Mesendoderm (in vitro differentiated cells): ENCODE data around the gene BABAM2.

Source experiments
- DNase-seq: peaks from one replicate; pipeline ENCODE4 v3.0.0; 2013
- H2AK5ac ChIP-seq: 2 replicates; pipeline ENCODE4 v1.6.1; 2013; ENCODE audit warnings: low read length, inconsistent platforms
- H2BK120ac ChIP-seq: 2 replicates; pipeline ENCODE4 v1.6.1; 2013; ENCODE audit warnings: low read depth, mild to moderate bottlenecking, low read length, moderate library complexity, mixed read lengths
- H2BK15ac ChIP-seq: replicated peaks from 2 replicates; pipeline ENCODE4 v1.6.1; 2013; ENCODE audit warnings: low read depth, mild to moderate bottlenecking, moderate library complexity
- H2BK5ac ChIP-seq: 2 replicates; pipeline ENCODE4 v1.6.1; 2013; ENCODE audit warnings: low read length, inconsistent platforms
- H3K18ac ChIP-seq: 2 replicates; pipeline ENCODE4 v1.6.1; 2013; ENCODE audit warnings: mild to moderate bottlenecking, low read length, mixed read lengths
- H3K23ac ChIP-seq: one replicate; pipeline ENCODE4 v1.6.1; 2013; ENCODE audit warnings: low read length
- H3K27ac ChIP-seq: 2 replicates; pipeline ENCODE4 v1.5.1; 2013; ENCODE audit warnings: low read depth, mild to moderate bottlenecking, inconsistent platforms, low read length, moderate library complexity
- H3K27me3 ChIP-seq: 2 replicates; pipeline ENCODE4 v1.6.1; 2013; ENCODE audit warnings: low read length, control low read depth, mild to moderate bottlenecking, inconsistent platforms; ENCODE audit not compliant: insufficient read depth, poor library complexity
- H3K36me3 ChIP-seq: 2 replicates; pipeline ENCODE4 v1.6.1; 2013; ENCODE audit warnings: low read length, inconsistent platforms; ENCODE audit not compliant: control insufficient read depth, insufficient read depth
- H3K4ac ChIP-seq: one replicate; pipeline ENCODE4 v1.6.1; 2013; ENCODE audit warnings: low read depth, mild to moderate bottlenecking, low read length, moderate library complexity
- H3K4me1 ChIP-seq: 2 replicates; pipeline ENCODE4 v1.6.1; 2013; ENCODE audit warnings: low read depth, low read length, inconsistent platforms; ENCODE audit not compliant: control insufficient read depth
- H3K4me2 ChIP-seq: 2 replicates; pipeline ENCODE4 v1.6.1; 2013; ENCODE audit warnings: low read length
- H3K4me3 ChIP-seq: 2 replicates; pipeline ENCODE4 v1.5.1; 2013; ENCODE audit warnings: mild to moderate bottlenecking, low read length
- H3K56ac ChIP-seq: one replicate; pipeline ENCODE4 v1.6.1; 2013; ENCODE audit warnings: low read length
- H3K79me1 ChIP-seq: 2 replicates; pipeline ENCODE4 v1.6.1; 2013; ENCODE audit warnings: low read length, inconsistent platforms
- H3K79me2 ChIP-seq: 2 replicates; pipeline ENCODE4 v1.6.1; 2013; ENCODE audit warnings: mild to moderate bottlenecking, low read length; ENCODE audit not compliant: control insufficient read depth, insufficient read depth
- H3K9ac ChIP-seq: 2 replicates; pipeline ENCODE4 v1.6.1; 2013; ENCODE audit warnings: low read length, inconsistent platforms
- H4K5ac ChIP-seq: one replicate; pipeline ENCODE4 v1.6.1; 2013; ENCODE audit warnings: low read length
- H4K8ac ChIP-seq: one replicate; pipeline ENCODE4 v1.6.1; 2013; ENCODE audit warnings: low read depth, mild to moderate bottlenecking, control low read depth, low read length, moderate library complexity
- WGBS: extraction: QIAGEN DNeasy Blood & Tissue Kit; methylation state at CpG from one replicate; pipeline ENCODE4 v1.1.7; 2013; ENCODE audit warnings: low lambda C conversion rate, missing lambda C conversion rate; ENCODE audit not compliant: insufficient coverage; ENCODE audit errors: extremely low coverage; 5-methylcytosine and 5-hydroxymethylcytosine counted together

The BABAM2 gene

DNA sequence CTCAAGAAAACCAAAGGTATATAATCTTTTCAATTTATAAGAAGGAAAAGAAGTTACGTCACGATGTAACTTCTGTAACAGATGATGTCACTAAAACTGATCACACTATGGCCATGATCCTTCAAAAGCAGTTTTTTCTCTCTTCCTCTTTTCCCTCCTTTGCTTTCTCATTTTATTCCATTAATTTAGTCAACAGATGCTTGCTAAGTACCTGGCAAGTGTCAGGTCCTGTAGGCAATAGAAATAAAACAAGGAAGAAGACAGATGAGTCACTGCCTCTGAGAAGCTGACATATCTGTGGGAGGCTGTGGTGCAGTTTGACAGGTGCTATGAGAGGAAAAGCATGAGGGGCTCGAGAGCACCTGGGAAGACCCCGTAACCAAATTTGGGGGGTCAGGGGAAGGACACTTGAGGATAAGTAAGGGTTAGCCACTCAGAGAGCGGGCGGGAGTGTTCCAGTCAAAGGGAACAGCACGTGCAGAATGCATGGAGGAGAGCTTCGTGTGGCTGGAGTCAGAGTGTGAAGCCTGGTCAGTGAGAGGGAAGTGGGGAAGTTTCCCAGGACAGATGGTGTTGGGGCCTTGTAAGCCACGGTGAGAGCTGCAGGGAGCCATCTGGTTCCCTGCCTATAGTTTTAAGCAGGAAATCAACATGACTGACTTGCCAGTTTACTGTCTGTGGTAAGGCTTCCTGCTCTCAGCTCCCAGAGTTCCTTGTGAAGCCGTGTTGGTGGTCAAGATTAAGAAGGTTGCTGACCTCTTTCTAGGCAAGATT is 303.3 kb downstream of the BABAM2 start:
- no peak overlapping the region for H4K5ac ChIP-seq
- H3K27ac ChIP-seq, result no peak overlapping the region
- no peaks in the 10 kb centered on the region for H3K79me2 ChIP-seq
- H3K4ac ChIP-seq, result no peak overlapping the region
- no peak overlapping the region for H3K18ac ChIP-seq
- WGBS, result no CpG with 5 or more reads among the region's 10 CpGs
- no peaks in the 10 kb centered on the region for H3K79me1 ChIP-seq
- H2BK15ac ChIP-seq, result no peak overlapping the region
- no peak overlapping the region for H4K8ac ChIP-seq
- DNase-seq, result peak; percentile 40
- no peaks in the 10 kb centered on the region for H3K27me3 ChIP-seq
- H3K4me3 ChIP-seq, result no peak overlapping the region
- no peaks in the 10 kb centered on the region for H3K4me1 ChIP-seq
- H2AK5ac ChIP-seq, result no peak overlapping the region
- no peak overlapping the region for H2BK120ac ChIP-seq
- no peak overlapping the region for H3K56ac ChIP-seq
- no peak overlapping the region for H2BK5ac ChIP-seq
- no peaks in the 10 kb centered on the region for H3K36me3 ChIP-seq
- H3K9ac ChIP-seq, result no peak overlapping the region
- H3K23ac ChIP-seq, result no peak overlapping the region
- no peak overlapping the region for H3K4me2 ChIP-seq

DNA sequence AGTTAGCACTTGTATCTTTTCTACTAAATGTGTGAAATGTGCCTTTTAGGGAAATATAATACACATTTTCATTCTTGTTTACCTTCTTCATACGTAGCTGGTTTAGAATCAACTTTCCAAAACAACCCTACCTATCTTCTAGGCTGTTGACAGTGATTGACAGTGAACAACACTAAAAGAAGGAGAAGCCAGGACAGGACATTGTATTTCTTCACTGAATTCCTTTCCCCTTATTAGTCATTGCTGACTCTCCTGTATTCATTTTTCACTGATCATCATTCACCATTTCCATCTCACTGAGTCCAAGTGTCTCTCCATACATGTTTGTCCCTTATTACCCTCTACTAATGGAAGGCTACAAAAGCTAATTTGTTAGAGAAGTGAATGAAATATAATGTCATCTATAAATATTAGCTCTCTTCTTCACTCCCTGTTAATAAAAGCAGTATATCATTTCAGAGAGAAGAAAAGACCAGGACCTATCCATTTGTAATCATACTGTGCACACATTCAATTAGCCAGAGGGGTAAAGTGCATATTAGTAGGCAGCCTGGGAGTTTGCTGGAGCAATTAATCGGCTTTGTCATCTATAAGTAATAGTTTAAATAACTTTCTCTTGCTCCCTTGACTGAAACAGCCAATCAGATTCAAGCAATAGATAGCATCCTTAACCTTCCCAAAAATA is 309.6 kb downstream of the BABAM2 start:
- no peak overlapping the region for H3K23ac ChIP-seq
- H2BK5ac ChIP-seq, result no peak overlapping the region
- no peak overlapping the region for H4K8ac ChIP-seq
- H3K4me3 ChIP-seq, result no peak overlapping the region
- no peak overlapping the region for H3K4ac ChIP-seq
- H2AK5ac ChIP-seq, result no peak overlapping the region
- no peak overlapping the region for H3K9ac ChIP-seq
- no CpG with 5 or more reads among the region's 2 CpGs for WGBS
- H3K27ac ChIP-seq, result no peak overlapping the region
- no peaks in the 10 kb centered on the region for H3K36me3 ChIP-seq
- H3K79me1 ChIP-seq, result no peaks in the 10 kb centered on the region
- no peak overlapping the region for H3K56ac ChIP-seq
- no peak for DNase-seq
- H3K4me2 ChIP-seq, result no peak overlapping the region
- no peak overlapping the region for H3K18ac ChIP-seq
- H3K79me2 ChIP-seq, result no peaks in the 10 kb centered on the region
- H4K5ac ChIP-seq, result no peak overlapping the region
- no peaks in the 10 kb centered on the region for H3K27me3 ChIP-seq
- H3K4me1 ChIP-seq, result no peaks in the 10 kb centered on the region
- no peak overlapping the region for H2BK15ac ChIP-seq
- H2BK120ac ChIP-seq, result no peak overlapping the region

DNA sequence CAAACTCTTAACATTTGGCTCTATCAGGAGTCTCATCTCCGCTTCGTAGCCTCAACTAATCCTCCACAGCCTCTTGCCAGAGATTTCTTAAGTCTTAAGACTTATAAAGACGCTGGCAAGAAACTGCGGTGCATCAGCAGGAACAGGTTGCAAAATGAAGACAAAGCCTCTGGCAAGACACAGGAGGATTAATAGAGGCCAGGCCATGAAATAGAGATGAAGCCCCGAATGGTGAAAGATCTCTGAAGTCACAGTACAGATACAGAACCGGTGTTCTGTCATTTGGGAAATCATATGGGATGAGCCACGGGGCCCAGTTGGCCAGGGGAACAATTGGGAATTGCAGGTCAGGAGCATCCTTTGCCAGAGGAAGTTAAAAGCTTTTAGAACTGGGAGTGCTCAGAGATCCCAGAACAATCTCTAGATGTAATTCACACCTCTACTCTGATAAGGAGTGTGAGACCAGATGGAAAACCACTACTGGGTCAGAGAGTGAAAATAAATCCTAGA is 311.2 kb downstream of the BABAM2 start:
- no peaks in the 10 kb centered on the region for H3K36me3 ChIP-seq
- no peak overlapping the region for H2AK5ac ChIP-seq
- no peak overlapping the region for H3K23ac ChIP-seq
- no peak overlapping the region for H3K4me2 ChIP-seq
- no peak overlapping the region for H3K9ac ChIP-seq
- no peak overlapping the region for H2BK5ac ChIP-seq
- no peaks in the 10 kb centered on the region for H3K79me2 ChIP-seq
- no peak overlapping the region for H3K27ac ChIP-seq
- no peaks in the 10 kb centered on the region for H3K4me1 ChIP-seq
- H2BK15ac ChIP-seq, result no peak overlapping the region
- no peak overlapping the region for H4K5ac ChIP-seq
- no peak overlapping the region for H2BK120ac ChIP-seq
- no peak overlapping the region for H3K4ac ChIP-seq
- H3K27me3 ChIP-seq, result no peaks in the 10 kb centered on the region
- no peak overlapping the region for H3K18ac ChIP-seq
- no CpG with 5 or more reads among the region's 7 CpGs for WGBS
- no peak overlapping the region for H4K8ac ChIP-seq
- H3K56ac ChIP-seq, result no peak overlapping the region
- peak; percentile 74 for DNase-seq
- no peaks in the 10 kb centered on the region for H3K79me1 ChIP-seq
- no peak overlapping the region for H3K4me3 ChIP-seq

DNA sequence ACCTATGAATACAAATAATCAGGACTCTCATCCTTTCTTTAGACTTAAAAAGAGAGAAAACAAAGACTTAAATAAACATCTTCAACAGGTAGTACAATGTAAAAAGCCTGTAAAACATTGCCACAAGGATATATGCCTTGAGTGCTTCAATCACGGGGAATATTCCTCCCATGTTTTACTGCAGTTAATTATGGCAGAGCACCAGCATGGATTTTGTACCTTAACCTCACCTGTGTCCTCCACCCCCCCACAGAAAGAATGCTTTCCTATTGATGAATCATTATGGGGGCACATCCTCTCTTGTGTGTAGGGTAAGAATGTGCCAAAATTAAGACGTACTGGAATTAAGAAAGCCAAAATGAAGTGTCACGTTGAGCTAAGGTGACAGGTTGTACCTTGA is 312.2 kb downstream of the BABAM2 start:
- no peaks in the 10 kb centered on the region for H3K4me1 ChIP-seq
- H3K27me3 ChIP-seq, result no peaks in the 10 kb centered on the region
- no peaks in the 10 kb centered on the region for H3K36me3 ChIP-seq

DNA sequence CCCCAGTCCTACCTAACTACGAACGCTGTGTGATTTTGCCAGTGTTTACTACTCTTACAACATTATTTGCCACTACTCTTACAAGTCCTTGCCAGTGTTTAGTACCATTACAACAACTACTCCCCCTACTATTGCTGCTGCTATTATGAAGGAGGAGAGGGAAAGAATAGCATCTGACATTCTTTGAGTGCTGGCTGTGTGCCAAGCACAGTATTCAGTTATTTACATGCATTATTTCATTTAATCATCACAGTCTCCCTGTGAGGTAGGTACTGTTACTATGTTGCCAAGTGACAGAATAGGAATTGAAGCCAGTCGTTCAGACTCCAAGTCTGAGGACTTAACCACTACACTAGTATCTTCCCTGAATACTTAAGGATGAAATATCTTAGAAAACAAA is 316.2 kb downstream of the BABAM2 start:
- Histone ChIP-seq H2AK5ac (no peak overlapping the region), H3K4ac (no peak overlapping the region), H3K9ac (no peak overlapping the region), H2BK5ac (no peak overlapping the region), H3K23ac (no peak overlapping the region), H3K56ac (no peak overlapping the region), H3K18ac (no peak overlapping the region), H3K36me3 (no peaks in the 10 kb centered on the region), H3K4me3 (no peak overlapping the region), H3K79me2 (no peaks in the 10 kb centered on the region), H4K8ac (no peak overlapping the region), H2BK120ac (no peak overlapping the region), H2BK15ac (no peak overlapping the region), H3K27ac (no peak overlapping the region), H3K4me1 (no peaks in the 10 kb centered on the region), H4K5ac (no peak overlapping the region), H3K79me1 (no peaks in the 10 kb centered on the region), H3K27me3 (no peaks in the 10 kb centered on the region), H3K4me2 (no peak overlapping the region)
- DNase-seq, result no peak
- no CpG with 5 or more reads among the region's 3 CpGs for WGBS

More for the DNA sequence above, 312.2 kb downstream of the BABAM2 start:
- Histone ChIP-seq H2AK5ac (no peak overlapping the region), H2BK5ac (no peak overlapping the region), H3K4me3 (no peak overlapping the region), H3K4me2 (no peak overlapping the region), H3K56ac (no peak overlapping the region), H3K18ac (no peak overlapping the region), H3K23ac (no peak overlapping the region), H3K4ac (no peak overlapping the region), H3K9ac (no peak overlapping the region), H2BK15ac (no peak overlapping the region), H3K27ac (no peak overlapping the region), H4K8ac (no peak overlapping the region), H3K79me2 (no peaks in the 10 kb centered on the region), H4K5ac (no peak overlapping the region), H3K79me1 (no peaks in the 10 kb centered on the region), H2BK120ac (no peak overlapping the region)
- no CpG with 5 or more reads among the region's 3 CpGs for WGBS
- DNase-seq, result no peak
